GM19324 (cell line): ENCODE measurements around the gene CELF1.
"Not testable (repeated sequence)": the region's sequence is repeated elsewhere in the genome, so short reads cannot be mapped to it uniquely, and the experiment has no call there.

ENCODE experiments used
- ATAC-seq: cut with Tn5 transposase; IDR thresholded peaks from one replicate; pipeline ENCODE4 v1.9.1; 2021; ENCODE audit warnings: mild to moderate bottlenecking, moderate library complexity; ENCODE audit not compliant: unreplicated experiment, low FRiP score

CELF1 gene

DNA sequence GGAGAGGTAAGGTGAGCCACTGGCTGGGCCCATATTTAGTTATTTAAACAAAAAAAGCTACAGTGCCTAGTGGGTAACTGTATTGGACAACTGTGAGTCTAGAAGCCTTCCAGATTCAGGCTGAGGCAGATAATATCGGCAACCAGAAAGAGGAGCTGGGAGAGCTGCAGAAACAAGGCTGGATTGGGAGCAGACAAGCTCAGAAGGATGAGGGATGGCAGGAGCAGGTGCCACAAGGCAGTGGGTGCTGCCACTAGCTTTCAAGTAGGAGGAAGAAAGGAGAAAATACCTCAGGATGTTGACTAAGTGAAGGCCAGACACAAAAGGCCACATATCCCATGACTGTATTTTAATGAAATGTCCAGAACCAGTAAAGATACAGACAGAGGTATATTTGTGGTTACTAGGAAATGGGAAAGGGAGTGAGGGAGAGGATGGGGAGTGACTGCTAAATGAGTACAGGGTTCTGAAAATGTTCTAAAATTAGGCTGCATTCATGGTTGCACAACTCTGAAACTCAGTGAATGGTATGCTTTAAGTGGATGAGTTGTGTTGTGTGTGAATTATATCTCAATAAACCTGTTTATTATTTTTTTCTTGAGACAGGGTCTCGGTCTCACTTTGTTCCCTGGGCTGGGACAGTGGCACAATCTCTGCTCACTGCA is 92.2 kb downstream of the CELF1 start:
- no peak for ATAC-seq

DNA sequence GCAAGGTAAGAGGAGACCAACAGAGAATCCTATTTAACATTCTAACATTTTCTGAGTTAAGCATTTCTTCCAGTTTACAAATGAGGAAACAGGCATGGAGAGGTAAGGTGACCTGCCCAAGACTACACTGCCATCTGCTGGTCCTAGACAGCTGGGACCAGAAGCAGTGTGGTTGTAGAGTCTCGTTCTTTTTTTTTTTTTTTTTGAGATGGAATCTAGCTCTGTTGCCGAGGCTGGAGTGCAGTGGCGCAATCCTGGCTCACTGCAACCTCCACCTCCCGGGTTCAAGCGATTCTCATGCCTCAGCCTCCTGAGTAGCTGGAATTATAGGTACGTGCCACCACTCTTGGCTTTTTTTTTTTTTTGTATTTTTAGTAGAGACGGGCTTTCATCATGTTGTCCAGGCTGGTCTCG is 98.7 kb downstream of the CELF1 start:
- ATAC-seq, result not testable (repeated sequence)

DNA sequence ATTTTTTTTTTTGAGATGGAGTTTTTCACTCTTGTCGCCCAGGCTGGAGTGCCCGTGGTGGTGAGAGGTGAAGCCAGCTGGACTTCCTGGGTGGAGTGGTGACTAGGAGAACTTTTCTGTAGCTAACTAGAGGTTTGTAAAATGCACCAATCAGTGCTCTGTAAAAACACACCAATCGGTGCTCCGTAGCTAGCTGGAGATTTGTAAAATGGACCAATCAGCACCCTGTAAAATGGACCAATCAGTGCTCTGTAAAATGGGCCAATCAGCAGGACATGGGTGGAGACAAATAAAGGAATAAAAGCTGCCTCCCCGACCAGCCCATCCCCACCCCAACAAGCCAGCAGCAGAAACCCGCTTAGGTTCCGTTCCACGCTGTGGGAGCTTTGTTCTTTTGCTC is 99.6 kb downstream of the CELF1 start:
- ATAC-seq, result no peak

DNA sequence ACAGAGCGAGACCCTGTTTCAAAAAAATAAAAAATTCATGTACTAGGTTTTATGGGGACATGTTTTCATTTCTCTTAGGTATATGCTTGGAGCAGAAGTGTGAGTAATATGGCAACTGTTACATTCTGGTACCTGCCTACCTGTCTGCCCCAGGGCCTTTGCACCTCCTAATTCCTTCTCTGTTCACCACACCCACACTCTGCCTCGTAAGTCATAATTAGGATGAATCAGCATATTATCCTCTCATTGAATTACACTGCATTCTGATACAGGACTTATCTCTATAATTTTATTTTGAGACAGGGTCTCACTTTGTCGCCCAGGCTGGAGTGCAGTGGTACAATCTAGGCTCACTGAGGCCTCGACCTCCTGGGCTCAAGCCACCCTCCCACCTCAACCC is 100.9 kb downstream of the CELF1 start:
- ATAC-seq, result no peak

DNA sequence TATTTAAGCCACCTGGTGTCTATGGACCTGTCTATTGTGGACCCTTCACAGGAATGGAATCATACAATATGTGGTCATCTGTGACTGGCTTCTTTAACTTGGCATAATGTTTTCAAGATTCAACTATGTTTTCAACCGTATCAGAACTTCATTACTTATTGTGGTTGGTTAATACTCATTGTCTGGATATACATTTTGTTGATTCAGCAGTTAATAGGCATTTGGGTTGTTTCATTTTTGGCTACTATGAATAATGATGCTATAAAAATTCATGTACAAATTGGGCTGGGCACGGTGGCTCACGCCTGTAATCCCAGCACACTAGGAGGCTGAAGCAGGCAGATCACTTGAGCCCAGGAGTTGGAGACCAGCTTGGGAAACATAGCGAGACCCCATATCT is 101.5 kb downstream of the CELF1 start:
- ATAC-seq, result no peak

GRCh38 chr11:47449541-47449940 is 103.4 kb downstream of the CELF1 start:
- no peak for ATAC-seq

DNA sequence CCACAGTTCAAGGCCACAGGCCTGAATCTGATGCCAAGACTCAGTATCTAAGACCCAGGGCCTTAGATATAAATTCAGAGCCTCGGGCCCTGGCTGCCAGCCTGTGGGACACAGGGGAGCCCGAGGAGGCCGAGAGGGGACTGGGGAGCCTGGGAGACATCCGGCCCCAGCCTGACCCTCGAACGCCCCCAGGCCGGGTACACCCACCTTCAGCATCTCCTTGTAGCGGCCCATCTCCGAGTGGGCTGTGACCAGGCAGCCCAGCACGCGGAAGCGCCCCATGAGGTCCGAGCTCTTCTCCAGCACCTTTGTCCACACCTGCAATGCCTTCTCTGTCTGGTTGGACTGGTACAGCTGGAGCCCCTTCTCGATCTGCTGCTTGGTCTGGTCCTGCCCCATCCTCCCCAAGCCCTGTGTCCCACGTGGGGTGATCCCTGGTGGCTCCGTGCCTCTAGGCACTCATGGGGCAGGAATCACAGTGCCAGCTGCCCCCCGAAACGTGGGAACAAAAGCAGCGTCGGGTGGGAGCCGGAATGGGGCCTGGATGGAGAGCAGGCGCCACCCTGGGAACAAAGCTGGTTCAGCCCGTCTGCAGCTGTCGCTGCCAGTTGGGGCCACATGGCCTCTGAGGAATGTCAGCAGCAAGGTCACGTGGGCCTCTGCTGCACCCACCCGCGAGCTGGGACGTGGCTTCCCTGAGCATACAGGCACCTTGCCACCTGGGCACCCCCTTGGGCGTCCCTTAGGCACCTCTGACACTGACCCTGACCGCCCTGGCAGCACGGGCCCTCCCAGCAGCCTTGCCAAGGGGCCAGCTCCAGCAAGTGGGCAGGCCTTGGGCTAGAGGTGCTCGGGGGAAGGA is 104.1 kb downstream of the CELF1 start, which contains the start of gene RAPSN:
RAPSN (minus strand) TSS at position 571 of the 862 bp plus-strand sequence; CDS start at position 399, 172 bp downstream.
- ATAC-seq, result no peak

GRCh38 chr11:47447906-47448305 is 105.0 kb downstream of the CELF1 start:
- no peak for ATAC-seq

GRCh38 chr11:47446833-47447232 is 106.1 kb downstream of the CELF1 start:
- ATAC-seq, result no peak

GRCh38 chr11:47445840-47446239 is 107.1 kb downstream of the CELF1 start:
- ATAC-seq, result no peak

DNA sequence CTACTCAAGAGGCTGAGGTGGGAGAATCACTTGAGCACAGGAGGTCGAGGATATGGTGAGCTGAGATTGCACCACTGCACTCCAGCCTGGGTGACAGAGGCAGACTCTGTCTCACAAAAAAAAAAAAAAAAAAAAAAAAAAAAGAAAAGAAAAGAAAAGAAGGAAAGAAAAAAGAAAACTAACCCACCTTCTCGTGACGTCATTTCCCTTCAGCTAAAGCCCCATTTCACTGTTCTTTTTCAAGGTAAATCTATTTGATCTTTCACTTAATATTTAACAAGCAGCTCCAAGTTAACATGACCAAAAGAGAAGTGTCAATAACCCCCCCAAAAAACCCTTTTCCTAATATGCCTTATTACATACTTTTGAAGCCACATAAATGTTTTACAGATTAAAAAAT is 109.1 kb downstream of the CELF1 start:
- ATAC-seq, result no peak

DNA sequence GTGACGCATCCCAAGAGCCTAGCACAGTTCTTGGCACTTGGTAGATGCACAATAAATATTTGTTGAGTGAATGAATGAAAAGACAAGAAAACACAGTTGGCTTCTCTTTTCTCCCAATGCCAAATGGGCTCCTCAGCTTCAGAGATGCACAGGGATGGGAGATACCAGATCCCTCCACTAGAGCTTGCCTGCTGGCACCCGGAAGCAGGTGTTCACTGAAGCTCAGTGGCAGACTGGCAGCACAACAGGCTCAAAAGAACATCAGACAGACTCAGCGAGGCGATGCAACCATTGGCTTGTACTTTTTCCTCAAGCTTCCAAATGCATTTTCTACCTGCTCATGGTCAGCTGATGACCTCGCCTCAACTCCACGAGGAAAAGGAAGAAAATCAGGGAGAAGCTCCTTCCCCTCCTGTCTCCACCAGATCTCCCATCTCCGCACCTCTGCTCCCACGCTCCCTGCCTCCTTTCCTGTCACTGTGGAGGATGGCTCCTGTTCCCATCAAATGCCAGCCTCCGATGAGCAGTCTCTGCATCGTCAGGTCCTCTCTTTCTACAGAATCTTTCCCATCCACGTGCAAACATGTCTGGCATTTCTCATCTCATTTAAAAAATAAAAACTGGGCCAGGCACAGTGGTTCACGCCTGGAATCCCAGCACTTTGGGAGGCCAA is 109.8 kb downstream of the CELF1 start:
- no peak for ATAC-seq

GRCh38 chr11:47442514-47442913 is 110.4 kb downstream of the CELF1 start:
- ATAC-seq, result no peak

- no peak for ATAC-seq
Observed at GRCh38 chr11:47441421-47441820, 111.5 kb downstream of the CELF1 start.

GRCh38 chr11:47440054-47440476 is 112.9 kb downstream of the CELF1 start:
- ATAC-seq, result no peak

DNA sequence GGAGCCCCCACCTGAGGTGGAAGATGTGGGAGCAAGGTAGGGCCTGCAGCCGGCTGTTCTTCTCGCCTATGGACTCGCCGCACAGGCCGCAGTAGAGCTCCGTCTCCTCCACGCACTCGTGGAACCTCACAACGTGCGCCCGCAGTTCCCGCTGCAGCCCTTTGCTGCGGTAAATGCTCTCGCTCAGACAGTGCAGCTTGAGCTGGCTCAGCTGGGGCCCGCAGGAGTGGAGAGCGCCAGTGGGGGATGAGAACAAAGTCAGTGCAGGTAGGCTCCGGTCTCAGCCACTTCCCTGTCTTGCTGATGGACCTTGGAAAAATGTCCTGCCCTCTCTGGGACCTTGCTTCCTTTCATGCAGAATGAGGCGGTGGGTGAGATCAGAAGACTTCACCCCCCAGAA is 114.2 kb downstream of the CELF1 start:
- no peak for ATAC-seq

DNA sequence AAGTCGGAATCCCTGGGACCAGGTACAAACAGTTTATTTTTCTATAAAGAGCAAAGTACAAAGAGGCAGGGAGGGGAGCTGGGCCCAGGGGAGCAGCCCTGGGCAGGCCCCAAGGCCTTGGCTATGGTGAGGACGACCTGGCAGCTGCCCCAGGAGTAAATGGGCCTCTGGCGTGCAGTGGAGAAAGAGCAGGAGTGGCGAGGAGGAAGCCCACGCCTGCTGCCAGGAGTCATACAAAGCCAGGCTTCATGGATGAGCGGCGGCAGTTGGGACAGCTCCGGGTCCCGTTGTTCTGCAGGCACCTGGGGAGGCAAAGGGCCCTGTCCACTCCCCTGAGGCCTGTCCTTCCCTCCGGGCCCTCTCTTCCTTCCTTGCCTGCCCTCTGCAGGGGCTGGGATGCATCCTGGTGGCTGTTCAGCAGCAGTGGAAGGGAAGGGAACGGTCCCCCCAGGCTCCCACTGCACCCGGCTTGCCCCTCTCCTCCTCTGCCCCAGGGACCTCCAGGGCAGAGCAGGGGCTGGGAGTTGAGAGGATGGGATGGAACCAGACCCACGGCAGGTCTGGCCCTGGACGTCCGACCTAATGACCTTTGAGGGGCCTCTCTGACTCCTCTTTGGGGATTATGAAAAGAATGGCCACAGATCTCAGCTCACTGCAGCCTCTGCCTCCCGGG is 115.0 kb downstream of the CELF1 start:
- no peak for ATAC-seq

DNA sequence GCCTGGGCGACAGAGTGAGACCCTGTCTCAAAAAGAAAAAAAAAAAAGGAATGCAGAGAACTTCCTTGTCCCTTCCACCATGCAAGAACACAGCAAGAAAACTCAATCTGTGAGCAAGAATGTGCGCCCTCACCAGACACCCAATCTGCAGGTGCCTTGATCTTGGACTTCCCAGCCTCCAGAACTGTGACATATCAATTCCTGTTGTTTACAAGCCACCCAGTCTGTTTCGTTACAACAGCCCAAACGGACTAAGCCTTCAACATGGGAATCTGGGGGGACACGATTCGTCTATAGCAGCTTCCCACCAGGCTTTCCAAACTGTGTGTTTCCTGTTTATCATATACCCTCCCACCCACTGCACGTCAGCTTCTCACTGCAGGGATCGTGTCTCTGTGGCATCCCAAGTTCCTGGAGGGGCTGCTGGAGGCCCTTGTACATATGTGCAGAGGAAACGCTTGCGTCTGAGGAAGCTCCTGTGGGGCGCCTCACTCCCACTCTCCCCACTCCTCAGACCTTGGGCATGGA is 115.7 kb downstream of the CELF1 start:
- ATAC-seq, result no peak

GRCh38 chr11:47436726-47437125 is 116.2 kb downstream of the CELF1 start:
- ATAC-seq, result no peak

DNA sequence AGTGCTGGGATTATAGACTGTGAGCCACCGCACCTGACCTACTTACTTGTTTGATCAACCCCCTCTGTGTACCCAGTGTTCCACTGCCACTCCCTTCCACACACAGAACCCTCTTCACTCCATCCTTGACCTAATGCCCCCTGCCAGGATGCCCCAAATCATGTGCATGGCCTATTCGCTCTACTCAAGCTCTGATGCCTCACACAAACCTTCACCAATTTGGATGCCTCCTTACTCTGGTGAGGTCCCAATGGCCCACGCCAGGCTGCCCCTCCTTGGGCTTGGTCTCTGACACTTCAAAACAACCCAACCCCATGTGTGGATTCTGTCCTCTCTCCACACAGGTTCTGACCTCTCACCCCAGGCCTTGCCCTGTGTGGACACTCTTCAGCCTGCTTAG is 117.2 kb downstream of the CELF1 start:
- ATAC-seq, result no peak
